DMS 273 treated with DMSO at 0.1 percent for 48 hours (cell line): ENCODE measurements around the gene NLRX1.
A peak's percentile ranks its signal among the peaks of the same experiment; 100 is the strongest.
"Not testable (repeated sequence)": the region's sequence is repeated elsewhere in the genome, so short reads cannot be mapped to it uniquely, and the experiment has no call there.

Experiments
- DNase-seq: peaks from one replicate; lab custom pipeline; 2025; lab: John Stamatoyannopoulos, UW

The NLRX1 gene

DNA sequence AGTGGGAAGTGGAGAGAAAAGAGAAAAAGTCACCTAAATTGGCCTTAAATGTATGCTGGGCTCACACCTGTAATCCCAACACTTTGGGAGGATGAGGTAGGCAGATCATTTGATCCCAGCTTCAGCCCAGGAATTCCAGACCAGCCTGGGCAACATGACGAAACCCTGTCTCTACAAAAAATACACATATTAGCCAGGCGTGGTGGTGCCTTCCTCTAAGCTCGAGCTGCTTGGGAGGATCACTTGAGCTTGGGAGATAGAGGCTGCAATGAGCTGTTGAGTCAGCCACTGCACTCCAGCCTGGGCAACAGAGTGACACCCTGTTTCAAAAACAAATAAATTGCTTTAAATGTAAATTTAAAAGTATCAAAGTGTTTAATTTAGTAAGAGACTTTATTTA lies 41.5 kb downstream of the NLRX1 start:
- DNase-seq: no peak

DNA sequence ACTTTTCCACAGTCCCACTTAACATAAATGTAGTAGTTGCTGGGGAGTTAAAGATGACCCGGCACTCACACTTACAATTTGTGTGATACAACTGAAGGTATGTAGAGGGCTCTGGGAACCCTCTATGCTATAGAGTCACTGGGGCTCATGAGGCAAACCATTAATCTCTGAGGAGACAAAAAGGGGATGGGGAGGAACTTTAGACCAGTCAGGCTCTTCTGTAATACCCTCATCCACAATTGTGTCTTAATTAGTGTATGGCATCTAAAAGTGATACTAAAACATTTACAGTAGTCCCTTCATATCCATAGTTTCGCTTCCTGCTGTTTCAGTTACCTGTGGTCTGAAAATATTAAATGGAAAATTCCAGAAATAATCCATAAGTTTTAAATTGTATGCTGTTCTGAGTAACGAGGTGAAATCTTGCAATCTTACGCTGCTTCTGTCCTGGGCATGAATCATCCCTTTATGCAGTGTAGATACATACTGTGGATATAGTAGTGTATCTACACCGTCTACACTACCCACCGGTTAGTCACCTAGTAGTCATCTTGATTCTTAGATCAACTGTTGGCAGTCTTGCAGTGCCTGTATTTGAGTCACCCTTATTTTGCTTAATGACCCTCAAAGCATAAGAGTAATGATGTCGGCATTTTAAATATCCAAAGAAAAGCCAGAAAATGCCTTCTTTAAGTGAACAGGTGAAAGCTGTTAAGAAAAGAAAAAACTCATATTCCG lies 49.8 kb downstream of the NLRX1 start:
- DNase-seq: no peak

DNA sequence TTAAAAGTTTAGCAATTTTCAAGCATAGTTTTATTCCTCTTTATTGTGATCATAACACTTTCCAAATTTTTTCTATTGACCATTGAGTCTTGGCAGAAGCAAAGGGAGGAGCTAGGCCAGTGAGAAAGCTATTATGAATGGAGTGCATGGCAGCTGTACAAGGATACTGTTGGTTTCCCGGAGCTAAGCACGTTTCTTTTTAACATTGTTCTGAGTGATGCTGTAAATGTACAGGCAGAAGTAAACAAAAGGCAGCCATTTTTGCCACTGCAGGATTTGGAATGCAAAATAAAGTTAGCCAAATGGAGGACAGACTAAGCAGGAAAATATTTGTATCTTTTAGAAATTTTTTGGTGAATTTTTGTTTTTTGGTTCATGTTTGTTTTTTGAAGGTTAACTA lies 53.8 kb downstream of the NLRX1 start:
- DNase-seq: peak; percentile 9

DNA sequence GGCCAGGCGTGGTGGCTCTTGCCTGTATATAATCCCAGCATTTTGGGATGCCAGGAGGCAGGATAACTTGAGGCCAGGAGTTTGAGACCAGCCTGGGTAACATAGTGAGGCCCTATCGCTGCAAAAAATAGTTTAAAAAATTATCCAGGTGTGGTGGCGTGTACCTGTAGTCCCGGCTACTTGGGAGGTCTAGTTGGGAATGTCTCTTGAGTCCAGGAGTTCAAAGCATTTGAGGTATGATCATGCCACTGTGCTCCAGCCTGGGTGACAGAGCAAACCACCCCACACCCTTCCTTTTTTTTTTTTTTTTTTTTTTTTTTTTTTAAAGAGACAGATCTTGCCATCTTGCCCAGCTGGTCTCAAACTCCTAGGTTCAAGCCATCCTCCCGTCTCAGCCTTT lies 54.4 kb downstream of the NLRX1 start:
- no peak for DNase-seq

DNA sequence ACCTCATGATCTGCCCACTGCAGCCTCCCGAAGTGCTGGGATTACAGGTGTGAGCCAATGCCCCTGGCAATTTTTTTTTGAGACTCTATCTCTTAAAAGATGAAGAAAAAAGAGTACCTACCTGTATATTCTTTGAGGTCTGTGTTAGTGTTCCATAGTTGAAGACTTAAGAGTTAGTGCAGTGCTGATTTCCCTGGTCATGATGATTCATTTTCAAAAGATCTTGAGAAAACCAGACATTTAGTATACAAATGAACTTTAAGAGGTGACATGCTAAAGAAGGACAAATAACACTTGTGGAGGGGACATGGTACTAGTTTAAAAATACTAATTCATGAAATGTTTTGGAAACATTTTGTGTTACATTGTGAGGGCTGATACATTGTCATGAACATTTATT lies 55.3 kb downstream of the NLRX1 start:
- DNase-seq: no peak

DNA sequence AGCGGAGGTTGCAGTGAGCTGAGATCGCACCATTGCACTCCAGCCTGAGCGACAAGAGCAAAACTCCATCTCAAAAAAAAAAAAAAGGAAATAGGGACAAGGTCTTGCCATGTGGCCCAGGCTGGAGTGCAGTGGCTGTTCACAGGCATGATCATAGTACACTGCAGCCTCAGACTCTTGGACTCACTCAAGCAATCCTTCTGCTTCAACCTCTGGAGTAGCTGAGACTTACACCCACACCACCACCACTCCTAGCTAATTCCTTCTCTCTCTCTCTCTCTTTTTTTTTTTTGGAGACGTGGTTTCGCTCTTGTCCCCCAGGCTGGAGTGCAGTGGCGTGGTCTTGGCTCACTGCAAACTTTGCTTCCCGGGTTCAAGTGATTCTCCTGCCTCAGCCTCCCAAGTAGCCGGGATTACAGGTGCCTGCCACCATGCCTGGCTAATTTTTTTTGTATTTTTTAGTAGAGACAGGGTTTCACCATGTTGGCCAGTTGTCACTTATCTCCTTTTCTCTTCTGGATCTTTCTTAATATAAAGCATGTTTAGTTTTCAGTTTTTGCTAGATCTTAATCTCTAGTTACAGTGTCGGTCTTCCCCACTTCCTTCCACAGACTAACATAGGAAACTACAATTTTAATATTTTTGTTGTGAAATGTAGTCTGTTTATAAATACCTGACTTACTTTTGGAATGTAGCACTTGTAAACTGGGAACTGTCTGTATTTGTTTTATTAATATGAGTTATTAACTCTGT lies 60.2 kb downstream of the NLRX1 start:
- DNase-seq: not testable (repeated sequence)

DNA sequence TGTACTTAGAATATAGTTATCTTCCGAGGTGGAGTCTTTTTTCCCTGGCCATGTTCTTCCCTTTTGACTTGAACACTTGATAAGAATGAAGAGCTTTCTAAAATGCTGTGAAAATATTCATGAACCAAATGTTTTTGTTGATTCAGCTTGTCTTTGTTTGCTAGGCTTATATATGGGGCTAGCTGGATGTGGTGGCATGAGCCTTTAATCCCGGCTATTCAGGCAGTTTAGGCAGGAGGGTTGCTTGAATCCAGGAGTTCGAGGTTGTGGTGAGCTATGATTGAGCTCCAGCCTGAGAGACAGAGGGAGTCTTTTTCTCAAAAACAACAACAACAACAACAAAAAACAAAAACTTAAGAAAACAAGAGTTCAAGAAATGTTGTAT lies 60.8 kb downstream of the NLRX1 start:
- no peak for DNase-seq

DNA sequence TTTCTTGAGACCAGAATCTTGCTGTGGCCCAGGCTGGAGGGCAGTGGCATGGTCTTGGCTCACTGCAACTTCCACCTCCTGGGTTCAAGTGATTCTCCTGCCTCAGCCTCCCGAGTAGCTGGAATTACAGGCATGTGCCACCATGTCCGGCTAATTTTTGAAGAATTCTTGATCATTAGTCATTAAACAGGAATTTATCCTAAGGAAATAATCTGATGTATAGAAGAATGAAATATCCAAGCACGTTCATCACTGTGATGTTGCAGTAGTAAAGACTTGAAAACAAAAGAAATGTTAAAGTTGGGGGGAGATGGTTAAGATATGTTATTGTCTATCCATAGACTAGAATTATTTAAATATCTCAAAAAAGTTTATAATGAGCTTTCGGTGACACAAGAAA lies 61.2 kb downstream of the NLRX1 start:
- DNase-seq: no peak
